Measurements from ENCODE around the gene OSM.

- TF ChIP-seq POLR2A (IDR thresholded peaks at IDR 0.05) (no peak), CTCF (IDR thresholded peaks at IDR 0.05) (no peak)
Measured at GRCh38 chr22:30260276-30260675, 6.4 kb downstream of the OSM start.
